Dedifferentiated amniotic fluid mesenchymal stem cell (primary cell): ENCODE results near the gene IP6K1.
"Not testable (repeated sequence)": the region's sequence is repeated elsewhere in the genome, so short reads cannot be mapped to it uniquely, and the experiment has no call there.

Experiments
- DNase-seq: peaks from one replicate; pipeline ENCODE4 v3.0.0-alpha.2; 2016; ENCODE audit errors: extremely low spot score

IP6K1 gene

DNA sequence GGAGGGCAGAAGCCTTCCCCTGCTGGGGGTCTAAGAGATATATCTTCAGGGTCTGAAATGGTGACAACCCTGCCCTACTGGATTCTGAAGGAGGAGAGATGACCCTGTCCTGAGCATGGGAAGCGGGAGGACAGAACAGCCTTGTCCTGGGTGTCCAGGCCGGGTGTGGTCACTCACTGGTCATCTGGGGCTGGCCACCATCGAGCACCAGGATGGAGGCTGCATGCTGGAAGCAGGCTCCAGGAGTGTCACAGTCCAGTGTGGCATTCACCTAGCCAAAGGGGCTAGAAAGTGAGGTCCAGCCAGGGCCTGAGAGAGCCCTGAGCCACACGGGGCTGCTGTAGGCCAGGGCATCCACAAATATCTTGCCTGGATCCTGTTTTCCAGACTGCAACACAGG, 8.1 kb upstream of the IP6K1 start:
- DNase-seq, result no peak

DNA sequence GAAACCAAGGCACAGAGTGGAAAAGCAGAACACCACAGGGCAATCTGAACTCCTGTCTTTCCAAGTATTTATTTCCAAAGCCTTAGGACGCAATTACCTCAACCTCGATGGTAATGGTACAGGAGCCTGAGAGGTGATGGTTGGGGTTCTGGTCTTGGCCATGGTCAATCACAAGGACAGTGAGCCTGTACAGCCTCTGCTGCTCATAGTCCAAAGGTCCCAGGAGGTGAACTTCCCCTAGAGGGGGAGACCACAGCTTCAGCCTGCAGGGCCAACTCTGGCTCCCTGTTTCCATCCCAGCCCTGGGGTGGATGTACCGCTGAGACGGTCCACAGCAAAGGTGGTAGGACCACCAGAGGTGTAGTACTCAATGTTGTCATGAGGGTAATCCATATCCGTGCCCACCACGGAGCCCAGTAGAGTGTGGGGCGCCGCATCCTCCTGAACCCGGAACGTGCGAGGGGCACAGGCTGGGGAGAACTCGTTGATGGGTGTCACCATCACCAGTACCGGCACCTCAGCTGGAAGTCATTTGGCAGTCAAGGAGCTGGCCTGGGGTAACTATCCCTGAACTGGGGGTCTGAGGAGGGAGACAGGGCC, 7.2 kb upstream of the IP6K1 start:
- no peak for DNase-seq

DNA sequence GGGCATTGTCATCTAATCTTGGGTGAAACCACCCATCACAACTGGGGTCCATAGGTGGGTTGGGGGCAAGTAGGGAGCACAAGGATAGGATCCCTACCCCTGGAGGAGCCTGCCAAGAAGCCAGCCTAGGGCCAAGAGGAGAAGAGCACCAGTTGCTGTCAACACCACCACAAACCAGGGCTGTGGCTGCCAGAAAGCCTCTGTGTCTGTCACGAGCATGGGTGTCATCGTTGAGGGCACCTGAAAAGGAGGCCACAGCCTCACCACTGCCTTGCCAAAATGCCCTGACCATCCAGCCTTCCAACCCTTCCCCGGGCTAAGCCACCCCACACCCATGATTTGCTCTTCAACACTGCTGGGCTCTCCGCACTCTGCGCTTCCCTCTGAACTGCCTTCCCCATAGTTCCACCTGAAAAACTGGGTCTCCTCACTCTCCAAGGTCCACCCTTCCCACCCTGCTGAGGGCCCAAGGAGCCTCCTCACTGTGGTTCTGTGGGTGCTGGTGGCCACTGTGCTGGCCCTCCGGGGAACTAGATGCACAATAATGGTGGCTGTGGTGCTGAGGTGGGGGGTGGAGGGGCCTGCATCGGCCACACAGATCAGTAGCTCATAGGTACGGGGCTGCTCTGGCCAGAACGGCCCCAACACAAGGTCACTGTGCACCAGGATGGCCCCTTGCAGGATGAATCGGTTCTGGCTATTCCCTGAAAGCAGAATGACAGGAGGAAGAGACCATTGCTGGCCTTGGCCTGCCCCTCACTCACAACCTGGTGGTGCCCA, 6.2 kb upstream of the IP6K1 start:
- DNase-seq, result no peak

DNA sequence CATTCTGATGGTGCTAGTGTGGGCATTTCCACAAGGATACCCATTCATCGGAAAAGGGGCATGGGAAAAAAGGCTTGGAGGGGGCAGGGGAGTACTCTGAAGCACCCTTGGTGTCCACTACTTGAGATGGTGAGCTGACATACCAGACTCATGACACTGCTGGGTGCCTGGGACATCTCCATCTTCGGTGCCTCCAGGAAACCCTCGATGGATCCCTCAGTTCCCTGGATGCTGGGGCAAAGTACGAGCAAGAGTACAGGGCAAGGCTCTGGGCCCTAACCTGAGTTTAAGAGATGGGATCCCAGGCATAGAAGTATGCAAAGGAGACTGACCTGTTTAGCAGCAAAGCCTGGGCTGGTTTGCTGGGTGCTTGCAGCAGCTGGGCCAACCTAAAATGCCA, 5.2 kb upstream of the IP6K1 start:
- no peak for DNase-seq

DNA sequence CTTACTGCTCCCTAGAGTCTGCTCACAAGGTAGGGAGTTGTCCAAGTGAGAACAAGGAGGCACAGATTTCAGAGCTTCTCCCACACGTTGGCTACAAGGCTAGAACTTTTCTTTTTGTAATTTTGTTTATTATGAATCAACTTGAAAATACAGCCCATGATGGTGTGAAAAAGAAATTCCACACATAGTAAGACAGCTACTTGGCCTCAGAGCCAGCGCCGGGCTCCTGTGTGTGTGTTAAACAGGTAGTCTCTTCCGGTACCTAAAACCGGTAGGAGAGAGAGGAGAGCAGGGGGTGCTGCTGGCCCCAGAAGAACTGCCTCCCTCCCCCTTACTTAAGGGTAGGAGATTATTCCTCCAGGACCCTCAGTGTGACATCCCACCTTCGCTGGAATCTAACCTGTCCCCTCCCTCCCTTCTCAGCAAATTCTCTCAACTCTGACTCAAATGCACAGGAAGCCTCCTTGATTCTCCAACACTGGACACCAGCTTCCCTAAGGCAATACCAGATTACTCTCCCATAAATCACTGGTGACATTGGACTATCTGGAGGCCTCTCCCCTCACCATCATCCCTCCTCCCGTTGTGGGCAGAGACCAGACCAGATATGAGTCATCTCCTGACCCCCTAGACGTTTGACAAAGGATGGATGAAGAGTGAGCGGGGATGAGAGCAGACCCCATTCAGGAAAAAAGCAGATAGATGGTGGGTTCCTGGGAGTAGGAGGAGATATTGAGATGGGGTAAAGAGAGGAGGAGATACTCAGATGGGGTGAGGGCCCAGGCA, 4.5 kb upstream of the IP6K1 start:
- no peak for DNase-seq

DNA sequence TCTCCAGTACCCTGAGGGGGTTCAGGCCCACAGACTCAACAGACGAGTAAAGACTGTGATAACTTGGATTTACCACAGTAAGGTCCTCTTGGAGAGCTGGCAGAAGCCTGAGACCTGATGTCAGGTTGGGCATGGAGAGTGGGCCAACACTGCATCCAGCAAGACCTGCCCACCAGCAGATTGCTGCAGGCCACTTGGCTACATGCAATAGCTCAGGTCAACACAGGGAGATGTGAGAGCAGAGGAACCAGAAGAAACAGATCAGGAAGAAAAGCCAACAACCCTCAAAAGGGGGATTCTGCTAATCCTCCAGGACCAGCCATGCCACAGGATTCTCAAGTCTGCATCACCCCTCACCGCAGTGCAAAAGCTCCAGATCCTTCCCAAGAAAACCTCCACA, 1.7 kb upstream of the IP6K1 start:
- no peak for DNase-seq

DNA sequence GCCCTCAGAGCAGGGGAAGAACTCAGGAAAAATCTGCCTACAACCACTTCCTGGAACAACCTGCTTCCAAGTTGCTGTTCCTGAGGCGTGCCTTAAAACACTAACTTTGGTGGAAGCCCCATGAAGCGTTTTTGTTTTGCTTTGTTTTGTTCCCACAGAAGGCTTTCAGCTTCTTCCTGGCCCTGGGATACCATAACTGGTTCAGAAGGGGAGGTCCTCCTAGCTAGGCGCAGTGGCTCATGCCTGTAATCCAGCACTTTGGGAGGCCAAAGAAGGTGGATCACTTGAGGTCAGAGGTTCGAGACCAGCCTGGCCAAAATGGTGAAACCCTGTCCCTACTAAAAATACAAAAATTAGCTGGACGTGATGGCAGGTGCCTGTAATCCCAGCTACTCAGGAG, 1.2 kb upstream of the IP6K1 start:
- no peak for DNase-seq

DNA sequence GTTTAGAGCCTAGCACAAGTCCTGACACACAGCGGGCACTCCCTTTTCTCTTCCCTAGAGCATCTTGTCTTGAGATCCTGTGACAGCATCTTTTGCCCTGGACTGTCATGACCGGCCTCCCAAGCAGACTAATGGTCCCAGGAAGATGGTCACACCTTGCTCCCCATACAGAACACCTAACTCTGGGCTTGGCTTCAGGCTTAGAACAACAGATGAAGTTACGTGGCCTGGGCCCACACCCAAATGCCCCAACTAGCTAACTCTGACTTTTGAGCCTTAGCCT, 781 bp upstream of the IP6K1 start:
- DNase-seq, result no peak

DNA sequence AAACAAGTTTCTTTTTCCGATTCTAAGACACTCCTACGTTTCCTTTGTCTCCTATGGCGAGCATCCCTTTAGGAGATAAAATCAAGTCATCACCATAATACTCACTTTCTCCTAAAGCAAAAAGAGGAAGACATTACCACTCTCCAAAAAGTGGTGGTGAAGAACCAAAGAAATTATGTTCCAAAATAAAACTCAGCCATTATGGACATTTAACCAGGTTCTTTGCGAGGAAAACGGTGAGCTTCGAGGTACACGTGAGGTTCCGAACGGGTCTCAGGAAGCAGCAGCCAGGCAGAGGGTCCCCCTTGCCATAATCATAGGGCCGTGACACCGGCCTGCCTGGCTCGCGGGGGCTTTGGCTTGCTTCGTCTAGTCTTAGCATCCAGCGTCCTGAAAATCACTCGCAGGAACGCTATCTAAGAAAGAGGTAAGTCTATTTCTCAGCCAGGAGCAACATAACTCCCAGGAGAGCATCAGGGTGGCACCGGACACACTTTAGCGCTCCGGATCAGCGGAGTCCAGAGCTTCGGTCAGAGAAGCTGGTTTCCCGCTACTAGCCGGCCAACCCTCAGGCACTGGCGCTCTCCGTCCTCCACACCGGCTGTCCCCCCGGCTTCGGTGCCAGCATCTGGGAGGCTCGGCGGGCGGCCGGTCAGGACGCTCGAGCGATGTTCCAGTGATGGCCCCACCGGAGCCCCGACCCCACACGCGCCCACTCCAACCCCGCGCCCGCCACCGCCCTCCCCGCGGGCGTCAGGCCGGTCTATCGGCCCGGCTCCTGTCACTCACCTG, 581 bp downstream of the IP6K1 start:
- no peak for DNase-seq

DNA sequence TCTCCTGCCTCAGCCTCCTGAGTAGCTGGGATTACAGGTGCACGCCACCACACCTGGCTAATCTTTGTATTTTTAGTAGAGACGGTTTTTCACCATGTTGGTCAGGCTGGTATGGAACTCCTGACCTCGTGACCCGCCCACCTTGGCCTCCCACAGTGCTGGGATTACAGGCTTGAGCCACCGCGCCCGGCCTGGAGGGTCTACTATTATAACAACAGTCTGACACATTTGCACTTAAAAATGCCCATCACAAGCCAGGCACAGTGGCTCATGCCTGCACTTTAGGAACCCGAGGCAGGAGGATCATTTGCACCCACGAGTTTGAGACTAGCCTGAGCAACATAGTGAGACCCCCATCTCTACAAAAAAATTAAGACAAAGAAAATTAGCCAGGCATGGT, 4.1 kb downstream of the IP6K1 start:
- DNase-seq, result not testable (repeated sequence)

DNA sequence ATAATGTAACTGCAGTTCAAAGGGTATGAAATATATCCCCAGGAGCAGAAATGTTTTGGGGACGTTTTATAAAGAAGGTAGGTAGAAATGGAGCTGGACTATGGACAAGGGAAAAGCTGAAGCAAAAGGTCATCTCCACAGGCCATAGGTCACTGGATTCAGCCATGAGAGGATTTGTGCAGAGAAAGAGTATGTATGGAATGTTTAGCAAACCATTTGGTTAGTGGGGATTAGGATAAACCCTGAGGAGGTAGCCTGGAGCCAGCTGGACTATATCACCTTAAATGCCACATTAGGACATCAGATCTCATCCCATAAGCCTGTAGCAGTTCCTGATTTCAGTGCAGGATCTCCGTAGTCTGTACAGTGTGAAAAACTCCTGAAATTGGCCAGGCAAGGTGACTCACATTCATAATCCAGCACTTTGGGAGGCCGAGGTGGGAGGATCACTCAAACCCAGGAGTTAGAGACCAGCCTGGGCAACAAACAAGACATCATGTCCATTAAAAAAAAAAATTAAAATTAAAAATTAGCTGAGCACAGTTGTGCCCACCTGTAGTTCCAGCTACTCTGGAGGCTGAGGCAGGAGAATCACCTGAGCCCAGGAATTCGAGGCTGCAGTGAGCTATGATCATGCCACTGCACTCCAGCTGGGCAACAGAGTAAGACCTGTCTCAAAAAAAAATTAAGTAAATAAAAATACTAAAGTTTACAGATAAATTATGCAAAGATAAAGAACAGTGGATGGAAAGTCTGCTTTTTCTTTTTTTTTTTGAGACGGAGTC, 4.7 kb downstream of the IP6K1 start:
- DNase-seq, result no peak

DNA sequence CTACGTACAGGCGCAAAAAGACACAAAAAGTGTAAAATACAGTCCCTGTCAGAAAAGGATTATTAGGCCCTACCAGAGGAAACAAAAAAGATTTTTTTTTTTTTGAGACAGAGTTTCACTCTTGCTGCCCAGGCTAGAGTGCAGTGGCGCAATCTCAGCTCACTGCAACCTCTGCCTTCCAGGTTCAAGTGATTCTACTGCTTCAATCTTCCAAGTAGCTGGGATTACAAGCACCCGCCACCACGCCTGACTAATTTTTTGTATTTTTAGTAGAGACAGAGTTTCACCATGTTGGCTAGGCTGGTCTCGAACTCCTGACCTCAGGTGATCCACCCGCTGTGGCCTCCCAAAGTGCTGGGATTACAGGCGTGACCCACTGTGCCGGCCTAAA, 5.4 kb downstream of the IP6K1 start:
- DNase-seq, result not testable (repeated sequence)

DNA sequence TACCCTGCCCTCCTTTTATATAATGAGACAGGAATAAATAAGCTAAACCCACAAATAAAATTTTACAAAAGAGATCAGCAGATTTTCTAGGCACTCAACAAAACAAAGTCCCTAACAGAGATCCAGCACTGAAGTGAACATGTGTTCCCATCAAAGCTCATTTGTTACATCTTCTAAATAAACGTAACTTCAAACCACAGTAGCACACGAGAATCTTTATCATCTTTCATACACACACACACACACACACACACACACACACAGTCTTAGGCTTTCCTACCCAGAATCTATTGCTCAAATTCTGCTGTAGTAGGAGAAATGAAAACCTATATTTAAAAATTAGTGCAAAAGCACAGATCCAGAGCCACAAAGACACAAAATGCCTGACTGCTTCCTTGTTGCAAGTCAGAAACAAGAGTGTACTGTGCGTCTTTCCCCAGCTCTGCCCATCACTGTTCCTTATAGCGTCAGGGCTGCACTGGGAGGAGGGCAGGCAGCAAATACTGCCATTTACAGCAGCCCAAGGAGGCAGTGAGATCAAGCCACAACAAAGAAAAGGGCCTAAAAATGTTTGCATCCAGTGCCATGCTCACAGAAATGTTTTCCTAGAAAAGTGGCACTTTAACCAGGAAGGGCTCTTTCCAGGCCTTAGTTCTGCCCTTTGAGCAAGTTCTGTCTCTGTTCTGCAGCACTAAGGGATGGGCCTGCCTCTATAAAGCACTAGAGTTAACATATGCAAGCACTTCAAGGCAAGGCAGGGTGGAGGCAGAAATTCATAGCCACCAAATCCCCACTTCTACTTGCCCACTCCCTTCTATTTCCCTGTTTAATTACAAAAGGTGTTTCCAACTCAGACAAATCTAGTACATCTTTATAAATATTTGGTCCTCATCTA, 6.0 kb downstream of the IP6K1 start:
- DNase-seq, result no peak

DNA sequence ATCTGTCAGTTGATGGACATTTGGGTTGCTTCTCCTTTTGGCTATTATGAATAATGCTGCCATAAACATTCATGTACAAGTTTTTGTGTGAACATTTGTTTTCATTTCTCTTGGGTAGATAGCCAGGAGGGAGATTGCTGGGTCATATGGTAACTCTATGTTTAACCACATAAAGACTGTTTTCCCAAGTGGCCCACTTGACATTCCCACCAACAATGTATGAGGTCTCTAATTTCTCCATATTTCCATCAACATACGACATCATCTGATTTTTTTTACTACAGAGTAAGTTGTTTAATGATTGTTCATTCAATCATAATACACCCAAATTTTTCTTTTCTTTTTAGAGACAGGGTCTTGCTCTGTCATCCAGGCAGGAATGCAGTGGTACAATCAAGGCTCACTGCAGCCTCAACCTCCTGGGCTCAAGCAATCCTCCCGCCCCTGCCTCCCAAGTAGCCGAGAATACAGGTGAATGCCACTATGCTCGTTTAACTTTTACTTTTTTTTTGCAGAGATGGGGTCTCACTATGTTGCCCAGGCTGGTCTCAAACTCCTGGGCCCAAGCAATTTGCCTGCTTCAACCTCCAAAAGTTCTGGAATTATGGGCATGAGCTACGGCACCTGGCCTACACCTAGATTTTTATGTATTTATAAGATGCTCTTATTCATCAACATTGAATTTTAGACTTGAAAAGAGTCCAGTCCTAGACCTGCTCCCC, 6.8 kb downstream of the IP6K1 start:
- DNase-seq, result no peak

DNA sequence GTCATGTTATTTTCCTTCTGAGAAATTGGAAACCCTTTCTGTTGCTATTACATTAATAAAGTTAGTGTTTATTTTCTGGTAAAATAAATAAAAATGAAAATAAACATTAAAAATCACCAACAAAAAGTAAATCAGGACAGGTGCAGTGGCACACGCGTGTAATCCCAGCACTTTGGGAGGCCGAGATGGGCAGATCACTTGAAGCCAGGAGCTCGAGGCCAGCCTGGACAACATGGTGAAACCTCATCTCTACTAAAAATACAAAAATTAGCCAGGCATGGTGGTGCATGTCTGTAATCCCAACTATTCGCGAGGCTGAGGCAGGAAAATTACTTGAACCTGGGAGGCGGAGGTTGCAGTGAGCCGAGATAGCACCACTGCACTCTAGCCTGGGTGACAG, 10.2 kb downstream of the IP6K1 start:
- not testable (repeated sequence) for DNase-seq

DNA sequence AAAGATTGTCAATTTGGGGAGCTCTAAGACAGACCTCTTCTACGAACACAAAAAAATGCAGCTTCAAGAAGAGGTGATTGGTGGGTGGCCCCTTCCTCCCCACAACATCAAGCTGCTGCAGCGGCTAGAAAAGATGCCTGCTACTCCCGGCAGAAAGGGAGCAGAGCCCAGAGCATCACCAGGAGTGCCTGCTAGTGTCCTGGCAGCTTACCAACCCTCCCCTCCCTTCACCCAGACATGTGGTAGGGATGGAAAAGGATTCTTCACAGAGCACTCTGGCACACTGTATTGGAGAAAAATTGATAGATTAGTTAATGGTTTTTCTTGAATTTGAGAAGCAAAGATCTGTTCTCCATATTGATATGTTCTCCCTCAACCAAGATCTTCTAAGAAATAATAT, 10.8 kb downstream of the IP6K1 start:
- DNase-seq, result no peak

DNA sequence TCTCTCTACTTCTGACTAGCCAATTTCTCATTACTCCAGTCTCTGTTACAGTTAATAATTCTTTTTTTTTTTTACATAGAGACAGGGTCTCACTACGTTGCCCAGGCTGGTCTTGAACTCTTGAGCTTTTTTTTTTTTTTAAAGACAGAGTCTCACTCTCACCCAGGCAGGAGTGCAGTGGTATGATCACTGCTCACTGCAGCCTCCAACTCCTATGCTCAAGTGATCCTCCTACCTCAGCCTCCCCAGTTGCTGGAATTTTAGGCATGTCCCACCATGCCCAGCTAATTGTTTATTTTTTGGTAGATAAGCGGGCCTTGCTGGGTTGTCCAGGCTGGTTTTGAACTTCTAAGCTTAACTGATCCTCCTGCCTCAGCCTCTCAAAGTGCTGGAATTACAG, 13.6 kb downstream of the IP6K1 start:
- DNase-seq, result no peak

DNA sequence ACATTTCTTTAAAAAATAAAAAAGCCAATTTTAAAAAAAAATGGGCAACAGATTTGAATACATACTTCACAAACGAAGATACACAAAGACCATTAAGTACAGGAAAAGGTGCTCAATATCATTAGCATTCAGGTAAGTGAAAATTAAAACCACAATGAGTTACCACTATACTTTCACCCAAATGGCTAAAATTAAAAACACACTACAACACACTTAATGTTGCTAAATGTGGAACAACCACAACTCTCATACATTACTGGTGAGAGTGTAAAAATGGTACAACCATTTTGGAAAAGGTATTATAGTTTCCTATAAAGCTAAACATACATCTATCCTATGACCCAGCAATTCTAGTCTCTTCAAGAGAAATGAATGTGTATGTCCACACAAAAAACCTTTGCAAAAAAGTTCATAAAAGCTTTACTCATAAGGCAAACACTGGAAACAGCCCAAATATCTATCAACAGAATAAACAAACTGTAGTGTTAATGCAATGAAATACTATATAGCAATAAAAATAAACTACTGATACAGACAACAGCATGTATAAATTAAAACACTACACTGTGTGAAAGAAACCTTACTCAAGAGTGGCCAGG, 14.9 kb downstream of the IP6K1 start:
- DNase-seq, result no peak

DNA sequence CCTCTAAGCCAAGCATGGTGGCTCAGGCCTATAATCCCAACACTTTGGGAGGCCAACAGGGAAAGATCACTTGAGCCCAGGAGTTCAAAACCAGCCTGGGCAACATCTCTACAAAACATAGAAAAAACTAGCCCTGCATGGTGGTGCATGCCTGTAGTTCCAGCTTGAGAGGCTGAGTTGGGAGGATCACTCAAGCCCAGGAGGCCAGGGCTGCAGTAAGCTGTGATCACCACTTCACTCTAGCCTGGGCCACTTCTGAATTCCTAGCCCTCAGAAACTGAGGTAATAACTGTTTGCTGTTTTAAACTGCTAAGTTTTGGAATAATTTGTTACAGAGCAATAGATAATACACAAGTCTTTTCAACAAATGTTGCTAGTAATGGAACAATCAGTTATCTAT, 16.4 kb downstream of the IP6K1 start:
- DNase-seq, result no peak
